IPS DF 6.9 (cell line): ENCODE results near the gene TAL2.

ENCODE experiments used
- DNase-seq: peaks from one replicate; pipeline ENCODE4 v3.0.0-alpha.2; 2013; ENCODE audit warnings: low read depth, low spot score
- H3K27ac ChIP-seq: one replicate; pipeline ENCODE4 v1.5.1; 2013; ENCODE audit warnings: low read length, control low read depth
- H3K27me3 ChIP-seq: 2 replicates; pipeline ENCODE4 v1.6.1; 2013; ENCODE audit warnings: mild to moderate bottlenecking, low read length; ENCODE audit not compliant: control insufficient read depth, insufficient read depth
- H3K36me3 ChIP-seq: 2 replicates; pipeline ENCODE4 v1.6.1; 2013; ENCODE audit warnings: low read length; ENCODE audit not compliant: control insufficient read depth, insufficient read depth
- H3K4me1 ChIP-seq: 2 replicates; pipeline ENCODE4 v1.6.1; 2013; ENCODE audit warnings: low read length; ENCODE audit not compliant: control insufficient read depth, insufficient read depth
- H3K4me3 ChIP-seq: 2 replicates; pipeline ENCODE4 v1.5.1; 2013; ENCODE audit warnings: mild to moderate bottlenecking, low read length
- H3K9me3 ChIP-seq: 2 replicates; pipeline ENCODE4 v1.6.1; 2013; ENCODE audit warnings: low read length, inconsistent platforms; ENCODE audit not compliant: control insufficient read depth, insufficient read depth
- WGBS: extraction: QIAGEN DNeasy Blood & Tissue Kit; methylation state at CpG from one replicate; pipeline ENCODE4 v1.1.7; 2013; ENCODE audit warnings: mixed read lengths, missing lambda C conversion rate; ENCODE audit not compliant: insufficient read length, insufficient coverage; 5-methylcytosine and 5-hydroxymethylcytosine counted together

Gene TAL2

DNA sequence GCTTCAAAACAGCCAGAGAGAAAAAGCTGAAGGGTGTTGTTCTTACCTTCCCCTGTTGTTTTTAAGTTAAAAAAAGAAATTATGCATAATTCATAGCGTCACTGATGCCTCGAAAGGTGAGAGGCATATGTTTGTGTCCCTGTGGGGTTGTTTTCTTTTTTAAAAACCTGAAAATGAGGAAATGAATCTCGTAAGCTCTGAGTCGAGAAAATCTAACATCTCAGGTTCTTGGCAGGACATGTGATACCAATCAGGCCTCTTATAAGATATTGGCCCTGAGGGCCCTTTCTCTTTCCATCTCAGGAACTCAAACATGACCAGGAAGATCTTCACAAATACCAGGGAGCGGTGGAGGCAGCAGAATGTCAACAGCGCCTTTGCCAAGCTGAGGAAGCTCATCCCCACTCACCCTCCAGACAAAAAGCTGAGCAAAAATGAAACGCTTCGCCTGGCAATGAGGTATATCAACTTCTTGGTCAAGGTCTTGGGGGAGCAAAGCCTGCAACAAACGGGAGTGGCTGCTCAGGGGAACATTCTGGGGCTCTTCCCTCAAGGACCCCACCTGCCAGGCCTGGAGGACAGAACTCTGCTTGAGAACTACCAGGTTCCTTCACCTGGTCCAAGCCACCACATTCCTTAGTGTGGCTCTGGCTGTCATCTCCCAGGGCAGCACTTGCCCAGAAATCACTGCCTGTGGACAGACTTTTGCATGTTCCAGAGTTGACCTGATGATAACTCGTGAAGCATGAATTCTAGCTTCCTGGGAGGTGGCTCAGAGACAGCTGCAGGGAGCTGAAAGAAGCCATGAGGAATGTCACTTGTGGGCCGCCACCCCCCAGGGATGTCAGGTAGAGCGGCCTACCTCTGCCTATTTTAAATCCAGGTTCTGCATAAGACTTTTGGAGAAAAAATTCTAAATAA is at the start of gene TAL2:
Gene TAL2 (plus strand): TSS at position 274 of the 921 bp plus-strand sequence. CDS start 40 bp downstream, at position 314.
- Histone ChIP-seq H3K9me3 (no peaks in the 10 kb centered on the region), H3K4me1 (no peaks in the 10 kb centered on the region), H3K4me3 (no peak within 1 kb of the TSS), H3K36me3 (no peaks in the 10 kb centered on the region), H3K27ac (no peak within 1 kb of the TSS), H3K27me3 (peaks cover under 1% of the 10 kb centered on the region; the same call in 1 of the 2 replicates)
- no CpG with 5 or more reads among the region's 12 CpGs for WGBS
- no peak for DNase-seq

DNA sequence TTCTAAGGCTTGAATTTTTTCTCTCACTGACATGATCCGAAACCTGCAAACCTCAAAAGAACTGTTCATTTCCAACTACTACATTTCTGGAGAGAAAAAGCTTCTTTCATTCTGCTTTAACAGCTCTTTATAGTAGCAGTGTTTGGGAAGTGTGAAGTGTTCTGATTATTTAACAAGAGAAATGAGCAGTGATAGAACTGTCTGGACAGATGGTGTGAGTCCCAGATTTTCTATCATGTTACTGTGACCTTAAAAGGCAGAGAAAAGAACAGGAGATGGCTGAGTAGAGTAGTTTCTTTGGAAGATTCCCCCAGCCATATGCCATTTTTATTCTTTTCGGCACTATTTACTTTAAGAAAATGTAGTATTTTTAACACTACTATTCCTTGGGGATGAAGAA is 41.3 kb upstream of the TAL2 start:
- no CpG with 5 or more reads among the region's 2 CpGs for WGBS
- no peak for DNase-seq
- Histone ChIP-seq H3K27ac (no peak overlapping the region), H3K4me3 (no peak overlapping the region), H3K27me3 (no peaks in the 10 kb centered on the region), H3K36me3 (no peaks in the 10 kb centered on the region), H3K4me1 (no peaks in the 10 kb centered on the region), H3K9me3 (no peaks in the 10 kb centered on the region)

DNA sequence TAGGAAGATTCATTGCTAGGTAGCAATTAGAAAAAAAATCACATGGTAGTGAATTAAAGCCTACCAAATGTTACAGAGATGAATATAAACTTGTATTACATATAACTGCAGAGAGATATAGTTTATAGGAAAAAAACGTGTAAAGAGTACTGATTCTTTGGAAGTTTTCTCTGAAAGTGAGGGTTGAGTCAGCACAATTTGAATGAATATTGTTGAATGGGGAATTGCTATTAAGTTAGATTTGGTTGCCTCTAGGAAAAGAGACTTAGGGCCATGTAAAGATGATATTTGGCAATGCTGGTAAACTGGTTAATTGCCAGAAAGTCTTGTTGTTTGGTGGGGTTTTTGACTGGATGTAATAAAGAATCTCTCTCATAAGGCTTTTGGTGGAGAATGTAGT is 37.2 kb upstream of the TAL2 start:
- WGBS = no CpG with 5 or more reads among the region's 1 CpG
- DNase-seq = no peak
- Histone ChIP-seq H3K27me3 (no peaks in the 10 kb centered on the region), H3K27ac (no peak overlapping the region), H3K36me3 (no peaks in the 10 kb centered on the region), H3K4me3 (no peak overlapping the region), H3K9me3 (no peaks in the 10 kb centered on the region), H3K4me1 (no peaks in the 10 kb centered on the region)

DNA sequence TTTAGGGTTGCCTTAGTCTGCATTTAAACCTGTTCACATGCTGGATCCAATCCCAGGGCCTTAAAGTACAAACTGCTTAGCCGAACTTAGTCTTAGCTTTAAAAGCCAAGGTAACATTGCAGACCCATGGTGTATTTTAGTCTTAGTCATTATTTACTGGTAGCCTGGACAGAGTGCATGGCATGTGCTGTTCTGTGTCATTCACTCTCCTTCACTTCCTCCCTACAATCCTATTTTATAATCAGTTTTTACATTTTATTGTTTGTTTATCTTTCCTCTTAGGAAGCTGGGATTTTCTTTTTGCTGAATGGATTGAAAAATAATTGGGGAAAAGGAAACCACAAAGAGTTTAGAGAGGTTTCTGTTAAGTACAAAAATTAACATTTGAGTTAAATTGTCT is 29.4 kb upstream of the TAL2 start:
- no peak overlapping the region for H3K4me3 ChIP-seq
- H3K4me1 ChIP-seq = no peaks in the 10 kb centered on the region
- no peaks in the 10 kb centered on the region for H3K9me3 ChIP-seq
- no peaks in the 10 kb centered on the region for H3K27me3 ChIP-seq
- no peak for DNase-seq
- H3K27ac ChIP-seq = no peak overlapping the region
- no peaks in the 10 kb centered on the region for H3K36me3 ChIP-seq
- no CpG with 5 or more reads among the region's 1 CpG for WGBS

DNA sequence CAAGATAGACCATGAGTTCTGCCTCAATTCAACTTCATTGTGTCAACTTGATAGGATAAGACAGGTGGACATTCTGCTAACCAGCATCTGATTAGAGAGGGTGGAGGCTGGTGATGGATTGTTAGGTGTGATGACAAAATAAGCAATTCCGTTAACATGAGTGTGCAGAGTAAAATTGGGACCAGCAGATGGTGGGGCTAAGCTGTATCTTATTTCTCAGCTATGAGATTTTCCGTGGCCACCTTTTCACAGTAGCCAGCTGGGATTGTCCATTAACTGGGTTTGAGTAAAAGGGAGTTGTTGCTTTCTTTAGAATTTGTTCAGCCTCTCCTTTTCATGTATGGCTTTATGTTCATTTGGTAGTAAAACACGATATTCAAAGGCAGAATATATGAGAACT is 28.8 kb upstream of the TAL2 start:
- DNase-seq = no peak
- WGBS = no CpG with 5 or more reads among the region's 3 CpGs
- Histone ChIP-seq H3K36me3 (no peaks in the 10 kb centered on the region), H3K27ac (no peak overlapping the region), H3K9me3 (no peaks in the 10 kb centered on the region), H3K4me1 (no peaks in the 10 kb centered on the region), H3K27me3 (no peaks in the 10 kb centered on the region), H3K4me3 (no peak overlapping the region)

DNA sequence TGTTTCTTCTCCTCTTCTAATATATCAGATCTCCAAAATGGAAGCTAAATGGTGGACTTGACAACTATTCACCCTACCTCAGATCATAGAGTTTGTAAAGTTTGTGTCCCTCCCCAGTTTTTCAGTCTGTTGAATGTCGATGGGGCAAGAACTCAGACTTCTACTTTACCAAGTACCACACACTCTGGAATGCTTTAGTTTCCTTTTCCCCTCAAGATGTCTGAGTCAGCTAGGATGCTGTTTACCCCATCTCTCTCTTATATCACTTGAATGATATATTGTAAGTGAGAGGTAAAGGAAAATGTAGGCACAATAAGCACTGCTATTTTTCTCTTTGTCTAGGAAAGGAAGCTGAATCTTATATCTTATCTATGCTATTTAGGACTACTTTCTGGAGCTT is 25.9 kb upstream of the TAL2 start:
- Histone ChIP-seq H3K27me3 (no peaks in the 10 kb centered on the region), H3K4me3 (no peak overlapping the region), H3K9me3 (no peaks in the 10 kb centered on the region), H3K4me1 (no peaks in the 10 kb centered on the region), H3K36me3 (no peaks in the 10 kb centered on the region), H3K27ac (no peak overlapping the region)
- WGBS = no CpG with 5 or more reads among the region's 1 CpG
- no peak for DNase-seq

DNA sequence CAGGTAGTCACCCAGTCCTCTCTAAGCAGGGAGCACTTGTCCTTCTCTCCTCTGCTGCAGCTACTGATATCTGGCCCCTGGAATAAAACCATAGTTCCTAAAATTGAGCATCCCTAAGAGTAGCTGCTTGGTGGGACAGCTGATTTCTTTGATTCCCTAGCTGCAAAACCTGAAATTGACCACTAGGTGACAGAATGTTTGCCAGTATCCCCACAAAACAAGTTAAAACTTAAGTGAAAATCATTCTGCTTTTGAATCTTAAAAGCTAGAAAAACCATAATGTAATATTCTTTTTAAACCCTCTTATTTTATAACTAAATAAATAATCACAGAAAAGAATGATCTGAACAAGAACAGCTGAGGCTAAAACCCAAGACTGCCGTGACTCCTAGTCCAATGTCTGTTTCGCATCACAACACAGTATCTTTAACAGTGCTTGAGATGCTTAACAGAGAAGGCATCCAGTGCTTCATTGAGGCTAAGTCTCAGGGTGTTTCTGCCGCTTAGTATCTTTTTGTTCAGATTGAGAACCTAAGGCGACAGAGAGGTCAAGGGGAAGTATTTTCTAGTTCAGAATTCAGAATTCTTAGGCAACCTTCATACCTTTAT is 24.4 kb upstream of the TAL2 start:
- Histone ChIP-seq H3K4me1 (no peaks in the 10 kb centered on the region), H3K36me3 (no peaks in the 10 kb centered on the region), H3K27me3 (no peaks in the 10 kb centered on the region), H3K9me3 (no peaks in the 10 kb centered on the region), H3K4me3 (no peak overlapping the region), H3K27ac (no peak overlapping the region)
- DNase-seq = no peak
- WGBS = no CpG with 5 or more reads among the region's 4 CpGs

DNA sequence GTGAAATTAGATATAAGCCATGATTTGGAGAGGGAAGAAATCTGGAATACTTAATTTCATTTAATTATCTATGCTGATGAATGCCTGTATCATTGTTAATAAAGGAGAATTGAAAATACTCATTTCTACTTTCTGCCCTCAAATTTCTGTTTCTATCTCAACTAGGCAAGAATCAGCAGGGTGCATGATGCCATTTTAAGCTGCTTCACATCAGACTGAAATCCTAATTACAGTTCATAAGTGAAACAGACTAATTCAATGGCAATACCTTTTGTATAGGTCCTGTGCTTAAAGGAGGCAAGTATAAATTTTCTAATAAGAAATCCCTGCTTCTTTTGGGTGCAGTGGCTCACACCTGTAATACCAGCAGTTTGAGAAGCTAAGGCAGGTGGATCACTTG is 22.3 kb upstream of the TAL2 start:
- no peak for DNase-seq
- H3K27me3 ChIP-seq = no peaks in the 10 kb centered on the region
- no peak overlapping the region for H3K27ac ChIP-seq
- H3K9me3 ChIP-seq = no peaks in the 10 kb centered on the region
- H3K36me3 ChIP-seq = no peaks in the 10 kb centered on the region
- no peak overlapping the region for H3K4me3 ChIP-seq
- H3K4me1 ChIP-seq = no peaks in the 10 kb centered on the region

DNA sequence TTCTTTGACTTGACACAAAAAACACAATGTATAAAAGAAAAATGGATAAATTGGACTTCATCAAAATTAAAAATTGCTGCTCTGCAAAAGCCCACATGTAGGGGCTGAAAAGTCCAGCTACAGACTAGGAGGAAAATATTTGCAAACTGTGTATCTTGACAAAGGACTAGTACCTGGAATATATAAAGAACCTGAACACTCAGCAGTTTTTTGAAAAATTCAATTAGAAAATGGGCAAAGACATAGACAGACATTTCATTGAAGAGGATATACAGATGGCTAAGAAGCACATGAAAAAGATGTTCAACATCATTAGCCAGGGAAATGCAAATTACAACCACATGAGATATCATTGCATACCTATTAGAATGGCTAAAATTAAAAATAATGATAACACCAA is 18.5 kb upstream of the TAL2 start:
- Histone ChIP-seq H3K27me3 (no peaks in the 10 kb centered on the region), H3K4me1 (peaks cover 3% of the 10 kb centered on the region; the same call in 1 of the 2 replicates)

DNA sequence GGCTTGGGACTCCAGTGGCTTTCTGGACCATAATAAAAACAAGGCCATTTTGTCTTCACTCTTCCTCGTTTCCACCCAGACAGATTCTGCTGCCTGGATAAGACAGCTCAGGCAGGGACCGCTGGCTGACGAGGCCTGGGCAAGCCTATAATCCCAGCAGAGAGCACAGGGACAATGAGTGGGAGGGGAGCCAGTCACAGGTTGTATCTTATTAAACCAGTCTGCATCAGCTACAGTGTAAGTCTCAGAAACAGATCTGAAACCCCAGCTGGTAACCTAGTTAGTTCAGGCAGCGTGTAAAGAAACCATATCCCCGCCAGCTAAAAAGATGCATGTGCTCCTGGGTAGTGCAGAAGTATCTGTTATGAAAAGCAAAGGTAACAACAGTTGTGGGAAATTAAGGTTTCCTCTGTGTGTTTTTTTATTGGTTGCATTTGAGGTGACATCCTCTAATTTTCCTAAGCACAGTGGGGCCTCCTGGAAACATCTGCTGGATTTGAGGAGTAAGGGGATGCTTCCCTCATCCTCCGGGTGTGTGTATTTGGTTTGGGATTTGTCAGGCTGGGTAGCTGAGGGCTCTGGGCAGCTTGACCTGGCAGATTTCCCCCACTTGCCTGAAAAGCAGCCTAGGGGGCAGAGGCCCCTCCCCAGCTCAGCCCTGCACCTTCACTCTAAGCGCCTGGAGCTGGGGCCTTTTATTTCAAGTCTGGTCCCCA is 15.2 kb upstream of the TAL2 start:
- no CpG with 5 or more reads among the region's 7 CpGs for WGBS
- H3K36me3 ChIP-seq = no peaks in the 10 kb centered on the region
- no peak for DNase-seq
- no peak overlapping the region for H3K4me3 ChIP-seq
- no peak overlapping the region for H3K27ac ChIP-seq
- H3K4me1 ChIP-seq = peaks cover 6% of the 10 kb centered on the region
- H3K27me3 ChIP-seq = no peaks in the 10 kb centered on the region
- H3K9me3 ChIP-seq = no peaks in the 10 kb centered on the region

More for the DNA sequence above, 18.5 kb upstream of the TAL2 start:
- Histone ChIP-seq H3K4me3 (no peak overlapping the region), H3K27ac (no peak overlapping the region), H3K9me3 (no peaks in the 10 kb centered on the region), H3K36me3 (no peaks in the 10 kb centered on the region)
- DNase-seq = no peak
